Brain microvascular endothelial cell (primary cell): ENCODE data around the gene ZNF571.

Experiments used
- DNase-seq: peaks from one replicate; pipeline ENCODE4 v3.0.0-alpha.2; 2020
- H3K27ac ChIP-seq: fragments of 250-450 bp; sonication (Bioruptor Pico); 2 replicates; pipeline ENCODE4 v1.5.1; 2020; ENCODE audit warnings: mild to moderate bottlenecking, moderate library complexity
- H3K27me3 ChIP-seq: fragments of 250-450 bp; sonication (Bioruptor Pico); replicated peaks from 2 replicates; pipeline ENCODE4 v1.5.1; 2020; ENCODE audit warnings: mild to moderate bottlenecking
- H3K36me3 ChIP-seq: fragments of 250-450 bp; sonication (Bioruptor Pico); replicated peaks from 2 replicates; pipeline ENCODE4 v1.5.1; 2020; ENCODE audit warnings: mild to moderate bottlenecking
- H3K4me3 ChIP-seq: 2 replicates; pipeline ENCODE4 v1.5.1; 2011; ENCODE audit warnings: low read depth, mild to moderate bottlenecking, control low read depth, low read length, moderate library complexity
- CTCF ChIP-seq: IDR thresholded peaks from 2 replicates; pipeline ENCODE4 v1.5.1; 2011; ENCODE audit warnings: low read depth, mild to moderate bottlenecking, moderate library complexity, low read length, control low read depth, inconsistent platforms; ENCODE audit errors: missing control alignments
- in situ Hi-C: cut with HindIII; loops from 2 replicates; pipeline ENCODE4 v1.10.0; 2017; ENCODE audit warnings: low sequenced_read_pairs, low pct_ligation_motif_present

The ZNF571 gene

GRCh38 chr19:37572203-37572602 lies 22.4 kb downstream of the ZNF571 start:
- Histone ChIP-seq H3K36me3 (no peaks in the 10 kb centered on the region), H3K27ac (peak overlapping the region; percentile 82), H3K4me3 (no peak overlapping the region), H3K27me3 (no peaks in the 10 kb centered on the region)
- TF ChIP-seq CTCF = no peak
- peak; percentile 56 for DNase-seq
- in situ Hi-C loops = no loop called here

GRCh38 chr19:37565370-37565669 lies 29.3 kb downstream of the ZNF571 start:
- no peak for DNase-seq
- H3K27ac ChIP-seq = no peak overlapping the region
- TF ChIP-seq CTCF = no peak
- H3K4me3 ChIP-seq = no peak overlapping the region
- no peaks in the 10 kb centered on the region for H3K27me3 ChIP-seq
- in situ Hi-C loops = no loop called here
- peaks cover 2% of the 10 kb centered on the region for H3K36me3 ChIP-seq

DNA sequence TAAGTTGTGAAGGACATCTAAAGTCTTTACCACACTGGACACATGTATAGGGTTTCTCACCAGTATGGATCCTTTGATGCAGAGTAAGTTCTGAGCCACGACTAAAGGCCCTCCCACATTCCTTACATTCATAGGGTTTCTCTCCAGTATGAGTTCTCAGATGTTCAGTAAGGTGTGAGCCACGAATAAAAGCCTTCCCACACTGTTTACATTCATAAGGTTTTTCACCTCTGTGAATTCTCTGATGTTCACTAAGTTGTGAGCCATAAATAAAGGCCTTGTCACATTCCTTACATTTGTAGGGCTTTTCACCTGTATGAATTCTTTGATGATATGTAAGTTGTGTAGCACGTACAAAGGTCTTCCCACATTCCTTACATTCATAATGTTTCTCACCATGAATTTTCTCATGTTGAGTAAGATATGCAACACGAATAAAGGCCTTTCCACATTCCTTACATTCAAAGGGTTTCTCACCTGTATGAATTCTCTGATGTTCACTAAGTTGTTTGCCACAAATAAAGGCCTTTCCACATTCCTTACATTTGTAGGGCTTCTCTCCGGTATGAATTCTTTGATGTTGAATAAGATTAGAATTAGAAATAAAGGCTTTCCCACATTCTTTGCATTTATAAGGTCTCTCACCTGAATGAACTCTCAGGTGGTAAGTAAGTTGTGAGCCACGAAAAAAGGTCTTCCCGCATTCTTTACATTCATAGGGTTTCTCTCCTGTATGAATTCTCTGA lies 29.8 kb downstream of the ZNF571 start:
- H3K36me3 ChIP-seq = peaks cover 2% of the 10 kb centered on the region
- H3K4me3 ChIP-seq = no peak overlapping the region
- in situ Hi-C loops = no loop called here
- DNase-seq = no peak
- H3K27me3 ChIP-seq = no peaks in the 10 kb centered on the region
- H3K27ac ChIP-seq = no peak overlapping the region
- no peak for TF ChIP-seq CTCF

GRCh38 chr19:37563518-37563917 lies 31.1 kb downstream of the ZNF571 start:
- Histone ChIP-seq H3K27me3 (no peaks in the 10 kb centered on the region), H3K36me3 (peaks cover 2% of the 10 kb centered on the region), H3K27ac (no peak overlapping the region), H3K4me3 (no peak overlapping the region)
- no peak for DNase-seq
- in situ Hi-C loops = no loop called here
- TF ChIP-seq CTCF = no peak

DNA sequence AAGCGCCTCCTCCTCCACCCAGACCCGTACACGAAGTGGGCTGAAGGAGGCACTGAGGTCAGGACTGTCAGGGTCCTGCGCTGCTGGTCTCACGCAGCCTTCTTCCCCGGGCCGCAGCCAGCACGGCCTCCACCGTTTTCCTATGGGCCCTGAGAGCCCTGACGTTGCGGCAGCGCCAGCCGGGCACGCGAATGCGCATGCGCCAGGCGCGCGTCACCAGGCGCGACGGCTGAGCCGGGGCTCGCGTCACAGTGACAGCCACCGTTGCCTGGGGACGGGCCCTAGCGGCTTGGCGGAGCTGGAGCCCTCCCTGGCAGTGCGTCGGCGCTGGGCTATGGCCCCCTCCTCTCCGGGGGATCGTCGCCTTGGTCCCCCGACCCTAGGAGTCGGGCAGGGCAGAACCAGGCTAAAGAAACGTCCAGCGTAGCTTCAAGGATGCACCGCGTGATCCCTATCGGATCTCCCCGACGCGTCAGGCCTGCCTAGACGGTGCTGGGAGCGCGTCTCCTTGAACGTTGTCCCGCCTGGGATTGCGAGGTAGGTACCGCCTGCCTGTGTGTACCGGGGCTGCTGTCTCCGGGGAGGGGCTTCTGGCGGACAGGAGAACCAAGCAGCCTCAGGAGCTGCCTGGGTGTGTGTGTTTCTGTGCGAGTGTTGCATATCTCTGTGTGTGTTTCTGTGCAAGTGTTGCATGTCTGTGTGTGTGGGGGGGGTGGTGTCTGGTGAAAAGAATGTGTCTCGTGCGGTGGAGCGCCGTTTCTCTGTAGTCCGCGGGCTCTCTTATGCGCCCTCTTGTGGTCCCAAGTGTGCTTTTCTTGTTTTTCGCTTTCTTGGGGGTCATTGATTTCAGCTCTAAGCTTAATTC lies 43.2 kb downstream of the ZNF571 start:
- H3K27ac ChIP-seq = peak overlapping the region; percentile 81
- in situ Hi-C loops = no loop called here
- peak; percentile 69 for TF ChIP-seq CTCF
- H3K27me3 ChIP-seq = no peaks in the 10 kb centered on the region
- H3K36me3 ChIP-seq = no peaks in the 10 kb centered on the region
- peak; percentile 61 for DNase-seq
- H3K4me3 ChIP-seq = peak overlapping the region; percentile 74
